Vagina (tissue), 2 donors: ENCODE measurements around the gene CDH7. TPM values are rescaled to one million over a fixed set of nuclear protein-coding genes. Genes with fewer than 3 reads are reported as not detected.

ENCODE experiments used
- DNase-seq, 2 donors: peaks; one replicate each; pipeline ENCODE4 v3.0.0-alpha.2; 2017; ENCODE audit errors: extremely low spot score in 2 of 2
- H3K27ac ChIP-seq: fragments of 200-600 bp; sonication (generic); one replicate; pipeline ENCODE4 v1.5.1; 2019
- H3K27me3 ChIP-seq: fragments of 200-600 bp; sonication (generic); one replicate; pipeline ENCODE4 v1.5.1; 2019
- H3K36me3 ChIP-seq, 2 donors: fragments of 200-600 bp; sonication (generic); one replicate each; pipeline ENCODE4 v1.5.1; 2017 to 2019
- H3K4me1 ChIP-seq: fragments of 200-600 bp; sonication (generic); one replicate; pipeline ENCODE4 v1.5.1; 2019
- H3K4me3 ChIP-seq, 2 donors: fragments of 200-600 bp; sonication (generic); 1 replicate in 1 of 2; 2 replicates in 1 of 2; pipeline ENCODE4 v1.5.1; 2016 to 2019
- H3K9me3 ChIP-seq: fragments of 200-600 bp; sonication (generic); one replicate; pipeline ENCODE4 v1.5.1; 2019
- POLR2A ChIP-seq, 2 donors: fragments of 450-650 bp; IDR thresholded peaks; one replicate each; pipeline ENCODE4 v1.6.1; 2017; ENCODE audit warnings: antibody characterized with exemption in 2 of 2, mild to moderate bottlenecking in 2 of 2, moderate library complexity in 2 of 2
- POLR2AphosphoS5 ChIP-seq, 2 donors: sonication (generic); formaldehyde crosslinking; IDR thresholded peaks; one replicate each; pipeline ENCODE4 v1.9.0; 2017; ENCODE audit warnings: antibody characterized with exemption in 2 of 2, mild to moderate bottlenecking in 2 of 2, low read depth in 1 of 2; ENCODE audit not compliant: insufficient read depth in 1 of 2
- intact Hi-C: fragments of 100-400 bp; cut with DNase I; formaldehyde crosslinking; loops from one replicate; pipeline ENCODE4 v1.15.1; 2023
- total RNA-seq: library from RNA; depleted of rRNA; stranded (reverse); fragments of >200 nt; gene quantifications from one replicate; pipeline ENCODE4 v1.2.3, GENCODE V29; 2016
- TF ChIP-seq, protein P1 (sequence below), 3 experiments: fragments of 450-650 bp in 2 of 3; fragments of 200-600 bp in 1 of 3; sonication (generic) in 1 of 3; IDR thresholded peaks; one replicate each; pipeline ENCODE4 v1.5.1; 2017 to 2019; ENCODE audit warnings: antibody characterized with exemption in 3 of 3, mild to moderate bottlenecking in 2 of 3, moderate library complexity in 2 of 3

CDH7 gene
- total RNA-seq, 1 donor from 2014 or later, result not detected

DNA sequence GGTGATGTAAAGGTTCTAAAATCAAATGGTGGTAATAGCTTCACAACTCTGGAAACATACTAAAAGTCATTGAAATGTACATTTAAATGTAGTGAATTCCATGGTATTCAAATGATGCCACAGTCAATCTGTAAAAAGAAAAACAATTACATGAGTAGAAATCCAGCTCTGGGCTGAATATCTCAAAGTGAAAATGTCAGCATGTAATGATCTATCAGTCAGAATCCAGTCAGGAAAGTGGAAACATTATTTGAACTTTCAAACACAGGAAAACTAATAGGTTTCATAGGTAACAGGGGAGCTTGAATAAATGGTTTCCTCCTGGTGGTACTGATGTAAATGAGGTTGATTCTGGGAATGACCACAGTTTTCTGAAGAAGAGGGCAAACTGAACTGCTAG lies 186.4 kb downstream of the CDH7 start:
- intact Hi-C loops, result no loop called here

DNA sequence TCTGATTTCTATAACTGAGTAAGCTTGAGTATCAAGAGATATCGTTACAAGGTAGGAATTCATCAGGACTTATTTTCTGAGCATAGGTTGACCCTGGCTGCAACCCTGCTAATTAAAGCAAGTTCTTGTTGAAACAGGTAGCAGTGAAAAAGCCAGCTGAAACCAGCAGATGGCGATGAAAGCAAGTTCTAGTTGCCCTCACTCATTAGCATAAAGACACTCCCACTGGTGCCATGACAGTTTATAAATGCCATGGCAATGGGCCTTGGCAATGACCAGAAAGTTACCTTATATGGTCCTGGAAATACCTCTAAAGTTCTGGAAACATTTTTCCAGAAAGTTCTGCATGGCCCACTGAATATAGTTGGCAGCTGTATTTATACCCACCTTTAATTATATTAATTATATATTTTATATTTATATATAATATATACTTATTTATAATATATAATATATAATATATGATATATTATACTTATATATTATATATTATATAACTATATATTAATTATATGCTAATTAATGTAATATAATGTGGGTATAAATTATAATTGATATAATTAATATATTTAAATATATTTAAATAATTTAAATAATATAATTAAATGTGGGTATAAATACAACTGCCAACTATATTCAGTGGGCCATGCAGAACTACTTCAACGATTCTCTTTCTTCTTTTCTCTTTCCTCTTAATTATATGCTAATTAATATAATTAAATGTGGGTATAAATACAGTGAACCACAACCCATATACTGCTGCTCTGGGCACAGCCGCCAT lies 188.0 kb downstream of the CDH7 start:
- intact Hi-C loops, result no loop called here
- Histone ChIP-seq H3K27me3 (no peaks in the 10 kb centered on the region), H3K36me3 (no peaks in the 10 kb centered on the region), H3K4me1 (no peaks in the 10 kb centered on the region), H3K9me3 (no peaks in the 10 kb centered on the region), H3K4me3 (no peak overlapping the region), H3K27ac (no peak overlapping the region)
- no peak for TF ChIP-seq POLR2A (IDR thresholded peaks at IDR 0.05)
- TF ChIP-seq, protein P1, sequence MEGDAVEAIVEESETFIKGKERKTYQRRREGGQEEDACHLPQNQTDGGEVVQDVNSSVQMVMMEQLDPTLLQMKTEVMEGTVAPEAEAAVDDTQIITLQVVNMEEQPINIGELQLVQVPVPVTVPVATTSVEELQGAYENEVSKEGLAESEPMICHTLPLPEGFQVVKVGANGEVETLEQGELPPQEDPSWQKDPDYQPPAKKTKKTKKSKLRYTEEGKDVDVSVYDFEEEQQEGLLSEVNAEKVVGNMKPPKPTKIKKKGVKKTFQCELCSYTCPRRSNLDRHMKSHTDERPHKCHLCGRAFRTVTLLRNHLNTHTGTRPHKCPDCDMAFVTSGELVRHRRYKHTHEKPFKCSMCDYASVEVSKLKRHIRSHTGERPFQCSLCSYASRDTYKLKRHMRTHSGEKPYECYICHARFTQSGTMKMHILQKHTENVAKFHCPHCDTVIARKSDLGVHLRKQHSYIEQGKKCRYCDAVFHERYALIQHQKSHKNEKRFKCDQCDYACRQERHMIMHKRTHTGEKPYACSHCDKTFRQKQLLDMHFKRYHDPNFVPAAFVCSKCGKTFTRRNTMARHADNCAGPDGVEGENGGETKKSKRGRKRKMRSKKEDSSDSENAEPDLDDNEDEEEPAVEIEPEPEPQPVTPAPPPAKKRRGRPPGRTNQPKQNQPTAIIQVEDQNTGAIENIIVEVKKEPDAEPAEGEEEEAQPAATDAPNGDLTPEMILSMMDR (IDR thresholded peaks at IDR 0.05), result no peak
- TF ChIP-seq POLR2AphosphoS5 (IDR thresholded peaks at IDR 0.05; ENCODE audit: insufficient read depth in 1 of 2, low read depth in 1 of 2), result no peak
- no peak for DNase-seq

More for the DNA sequence above, 186.4 kb downstream of the CDH7 start:
- no peak for DNase-seq
- no peaks in the 10 kb centered on the region for H3K27me3 ChIP-seq
- H3K27ac ChIP-seq, result no peak overlapping the region
- no peaks in the 10 kb centered on the region for H3K4me1 ChIP-seq
- H3K9me3 ChIP-seq, result no peaks in the 10 kb centered on the region
- TF ChIP-seq, protein P1 (IDR thresholded peaks at IDR 0.05), result no peak
- TF ChIP-seq POLR2AphosphoS5 (IDR thresholded peaks at IDR 0.05; ENCODE audit: insufficient read depth in 1 of 2, low read depth in 1 of 2), result no peak
- no peak for TF ChIP-seq POLR2A (IDR thresholded peaks at IDR 0.05)
- no peak overlapping the region for H3K4me3 ChIP-seq
- H3K36me3 ChIP-seq, result no peaks in the 10 kb centered on the region
